ENCODE measurements around the gene CARMIL1. TPM values are rescaled to one million over a fixed set of nuclear protein-coding genes. Genes with fewer than 3 reads are reported as not detected.

The CARMIL1 gene
- total and polyA plus RNA-seq, 2 of the 8 experiments (the other 6 are each of a cell fraction or from before 2014, with no cell fraction given): 20.3 to 40.4 TPM

DNA sequence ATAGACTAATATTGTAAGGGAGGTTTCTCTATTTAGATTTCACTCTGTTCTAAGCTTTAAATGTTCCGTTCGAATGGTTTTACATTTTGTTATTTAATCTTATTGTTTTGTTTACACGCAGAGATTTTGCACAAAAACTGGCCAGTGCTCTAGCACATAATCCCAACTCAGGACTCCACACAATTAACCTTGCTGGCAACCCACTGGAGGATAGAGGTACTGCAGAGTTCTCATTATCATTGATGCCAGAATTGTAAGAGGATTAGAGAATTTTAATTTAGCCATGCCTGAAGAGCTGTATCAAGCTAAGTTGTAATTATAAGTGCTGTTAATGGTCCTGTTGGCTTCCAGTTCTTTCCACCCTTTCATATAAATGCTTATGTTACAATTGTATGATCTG, 193.1 kb downstream of the CARMIL1 start:
- POLR2A ChIA-PET (ENCODE audit: partially characterized antibody): no interaction called here
- H3K27ac ChIP-seq (ENCODE audit: low read depth, low read length): no peak overlapping the region

More for the DNA sequence above, 193.1 kb downstream of the CARMIL1 start:
- DNase-seq (ENCODE audit: low read depth in 1 of 2, low spot score in 2 of 2) (no peak), FAIRE-seq (no peak)
- Histone ChIP-seq H3K23me2 (ENCODE audit: low read depth, low read length) (no peaks in the 10 kb centered on the region), H2BK20ac (ENCODE audit: low read length) (no peak overlapping the region), H3K36me3 (ENCODE audit: control insufficient read depth in 2 of 4, insufficient read depth in 4 of 4, low read length in 3 of 4) (peaks cover 0 to 5% (median 3%) of the 10 kb centered on the region in 4 experiments; a peak in 2 of 8 replicates), H2BK15ac (ENCODE audit: low read length) (no peak overlapping the region), H4K91ac (replicated peaks; ENCODE audit: insufficient read length, low read length) (no peak overlapping the region), H4K8ac (ENCODE audit: extremely low read depth, insufficient read depth, low read length) (no peak overlapping the region), H3K14ac (ENCODE audit: insufficient read length) (no peak overlapping the region), H3K4me2 (ENCODE audit: insufficient read depth in 1 of 2, low read depth in 2 of 2, low read length in 2 of 2) (no peak overlapping the region), H3K9me3 (ENCODE audit: insufficient read depth in 2 of 2, low read depth in 1 of 2, low read length in 1 of 2) (no peaks in the 10 kb centered on the region), H2BK12ac (ENCODE audit: low read depth, low read length) (no peak overlapping the region), H3K27me3 (replicated peaks in 1 of 4; ENCODE audit: control insufficient read depth in 3 of 4, extremely low read depth in 1 of 4, insufficient read depth in 3 of 4, low read length in 3 of 4) (peaks cover 0 to 1% (median 0%) of the 10 kb centered on the region in 4 experiments; a peak in 1 of 7 replicates), H4K5ac (ENCODE audit: insufficient read length, low read depth, low read length) (no peak overlapping the region), H3K23ac (ENCODE audit: insufficient read length) (no peak overlapping the region), H3K18ac (ENCODE audit: extremely low read depth, low read length) (no peak overlapping the region), H3K4me3 (ENCODE audit: extremely low read depth in 1 of 4, insufficient read depth in 2 of 4, low read depth in 3 of 4, low read length in 4 of 4) (no peak overlapping the region), H2BK5ac (ENCODE audit: low read depth, low read length) (no peak overlapping the region), H3K79me2 (ENCODE audit: control insufficient read depth in 1 of 2, insufficient read depth in 2 of 2, low read length in 2 of 2) (no peaks in the 10 kb centered on the region), H4K20me1 (replicated peaks in 1 of 2; ENCODE audit: control insufficient read depth in 1 of 2, insufficient read depth in 2 of 2, low read length in 2 of 2) (no peaks in the 10 kb centered on the region), H3K79me1 (ENCODE audit: low read depth, low read length) (no peaks in the 10 kb centered on the region), H2AFZ (ENCODE audit: low read length) (no peak overlapping the region), H3K4ac (replicated peaks; ENCODE audit: insufficient read length, low read depth, low read length) (no peak overlapping the region), H3K4me1 (replicated peaks in 1 of 4; ENCODE audit: control insufficient read depth in 3 of 4, insufficient read depth in 4 of 4, low read length in 3 of 4) (peaks cover 0 to under 1% (median 0%) of the 10 kb centered on the region in 4 experiments; a peak in 2 of 7 replicates), H2BK120ac (replicated peaks; ENCODE audit: low read depth, low read length) (no peak overlapping the region), H3K56ac (replicated peaks; ENCODE audit: insufficient read length, low read depth, low read length) (no peak overlapping the region), H3K9ac (replicated peaks in 1 of 4; ENCODE audit: extremely low read depth in 1 of 4, low read depth in 3 of 4, low read length in 3 of 4) (no peak overlapping the region), H2AK5ac (ENCODE audit: low read depth, low read length) (no peak overlapping the region)
- TF ChIP-seq, protein P1, sequence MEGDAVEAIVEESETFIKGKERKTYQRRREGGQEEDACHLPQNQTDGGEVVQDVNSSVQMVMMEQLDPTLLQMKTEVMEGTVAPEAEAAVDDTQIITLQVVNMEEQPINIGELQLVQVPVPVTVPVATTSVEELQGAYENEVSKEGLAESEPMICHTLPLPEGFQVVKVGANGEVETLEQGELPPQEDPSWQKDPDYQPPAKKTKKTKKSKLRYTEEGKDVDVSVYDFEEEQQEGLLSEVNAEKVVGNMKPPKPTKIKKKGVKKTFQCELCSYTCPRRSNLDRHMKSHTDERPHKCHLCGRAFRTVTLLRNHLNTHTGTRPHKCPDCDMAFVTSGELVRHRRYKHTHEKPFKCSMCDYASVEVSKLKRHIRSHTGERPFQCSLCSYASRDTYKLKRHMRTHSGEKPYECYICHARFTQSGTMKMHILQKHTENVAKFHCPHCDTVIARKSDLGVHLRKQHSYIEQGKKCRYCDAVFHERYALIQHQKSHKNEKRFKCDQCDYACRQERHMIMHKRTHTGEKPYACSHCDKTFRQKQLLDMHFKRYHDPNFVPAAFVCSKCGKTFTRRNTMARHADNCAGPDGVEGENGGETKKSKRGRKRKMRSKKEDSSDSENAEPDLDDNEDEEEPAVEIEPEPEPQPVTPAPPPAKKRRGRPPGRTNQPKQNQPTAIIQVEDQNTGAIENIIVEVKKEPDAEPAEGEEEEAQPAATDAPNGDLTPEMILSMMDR (IDR thresholded peaks at IDR 0.05; ENCODE audit: control extremely low read depth in 1 of 3, insufficient read depth in 1 of 3, low read depth in 1 of 3, low read length in 3 of 3): peak in 1 of 3 experiments; percentile 26; a peak in 2 of 4 replicates
- no peak for TF ChIP-seq HDAC6 (IDR thresholded peaks at IDR 0.05; ENCODE audit: low read depth, low read length)
- TF ChIP-seq HDAC2 (IDR thresholded peaks at IDR 0.05; ENCODE audit: borderline replicate concordance in 1 of 2, low read depth in 2 of 2, low read length in 2 of 2): no peak
- no peak for TF ChIP-seq BCL11A (IDR thresholded peaks at IDR 0.05; ENCODE audit: low read depth in 2 of 2, low read length in 2 of 2)
- no peak for TF ChIP-seq CHD2 (IDR thresholded peaks at IDR 0.05; ENCODE audit: low read length)
- no peak for TF ChIP-seq POU5F1 (IDR thresholded peaks at IDR 0.05; ENCODE audit: low read depth, low read length)
- TF ChIP-seq RAD21 (IDR thresholded peaks at IDR 0.05 in 1 of 2, conservative IDR thresholded peaks at IDR 0.05 in 1 of 2; ENCODE audit: low read depth in 2 of 2, low read length in 2 of 2): peak; percentile 13 to 28; a peak in 1 of 4 replicates
- no peak for TF ChIP-seq BACH1 (IDR thresholded peaks at IDR 0.05; ENCODE audit: low read length)
- CTCF ChIA-PET (ENCODE audit: partially characterized antibody): interaction anchor here (0.5 to 2.8 kb wide), 14 partner anchors 11 to 538 kb away, joined by 3 to 11 read pairs (median 3); no protein-coding TSS in a partner anchor
- WGBS, 2 experiments (ENCODE audit: extremely low coverage in 1 of 2, insufficient coverage in 1 of 2, insufficient read length in 1 of 2, insufficient replicate concordance in 2 of 2, low coverage in 1 of 2, low lambda C conversion rate in 2 of 2, missing lambda C conversion rate in 1 of 2): 79% methylated on average over 3 of the region's 3 CpGs; no CpG with 5 or more reads in 1 of the 2 experiments

Measured in H1 (cell line).